ENCODE measurements around the gene CRISP2.
"Not testable (repeated sequence)": the region's sequence is repeated elsewhere in the genome, so short reads cannot be mapped to it uniquely, and the experiment has no call there.

CRISP2 gene, protein sequence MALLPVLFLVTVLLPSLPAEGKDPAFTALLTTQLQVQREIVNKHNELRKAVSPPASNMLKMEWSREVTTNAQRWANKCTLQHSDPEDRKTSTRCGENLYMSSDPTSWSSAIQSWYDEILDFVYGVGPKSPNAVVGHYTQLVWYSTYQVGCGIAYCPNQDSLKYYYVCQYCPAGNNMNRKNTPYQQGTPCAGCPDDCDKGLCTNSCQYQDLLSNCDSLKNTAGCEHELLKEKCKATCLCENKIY

DNA sequence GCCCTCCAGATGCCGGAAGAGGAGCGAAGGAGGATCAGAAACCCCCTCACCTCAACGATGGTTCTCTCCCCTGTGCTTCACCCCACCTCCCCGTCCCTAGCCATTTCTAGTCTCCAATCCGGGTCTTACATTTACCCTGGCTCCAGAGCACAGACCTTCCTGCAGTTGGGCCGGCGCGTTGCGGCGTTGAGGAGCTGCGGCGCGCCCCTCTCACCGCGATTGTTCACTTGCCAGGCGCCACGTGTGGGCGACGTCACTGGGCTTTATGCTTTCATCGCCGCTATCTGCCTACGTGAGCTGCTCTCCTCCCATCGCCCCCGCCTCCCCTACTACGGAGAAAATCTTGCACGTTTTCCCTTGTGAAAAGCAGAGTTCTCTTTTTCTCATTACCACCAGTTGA is at the start of gene CRISP2:
Gene CRISP2, minus strand, starts transcription at position 198 of the 400 bp plus-strand sequence. CDS start 4,347 bp downstream, outside the sequence.
- Mint-ChIP-seq H3K4me1 (ENCODE audit: low read depth) (no peaks in the 10 kb centered on the region), H3K36me3 (ENCODE audit: low read depth) (no peaks in the 10 kb centered on the region), H3K27me3 (no peaks in the 10 kb centered on the region), H3K27ac (no peak within 1 kb of the TSS), H3K4me3 (no peak within 1 kb of the TSS), H3K9me3 (peaks cover 40% of the 10 kb centered on the region)
- intact Hi-C loops (cut with micrococcal nuclease): no loop called here

DNA sequence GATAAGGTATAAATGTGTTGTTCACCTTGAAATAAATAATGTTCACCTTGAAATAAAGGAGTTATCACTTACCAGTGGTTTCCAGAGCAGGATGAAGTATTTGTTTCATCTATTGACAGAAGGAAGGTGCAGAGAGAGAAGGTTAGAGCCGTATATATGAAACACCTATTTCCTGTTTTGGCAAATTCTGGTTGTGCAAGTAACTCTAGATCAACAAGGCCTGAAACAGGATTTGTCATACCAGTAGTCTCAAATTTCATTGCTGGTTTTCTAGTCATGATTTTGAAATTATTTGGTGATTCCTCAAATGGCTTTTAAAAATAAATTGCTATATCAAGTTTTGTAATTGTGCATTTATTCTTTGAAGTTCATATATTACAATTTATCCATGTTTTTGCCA is 30.9 kb upstream of the CRISP2 start, which contains the start of gene CRISP3:
Gene CRISP3, minus strand, starts transcription at position 130 of the 400 bp plus-strand sequence. Its CDS starts 21 bp downstream, at position 109.
- Mint-ChIP-seq H3K27me3 (no peaks in the 10 kb centered on the region), H3K9me3 (no peaks in the 10 kb centered on the region), H3K36me3 (ENCODE audit: low read depth) (no peaks in the 10 kb centered on the region), H3K27ac (no peak within 1 kb of the TSS), H3K4me3 (no peak within 1 kb of the TSS), H3K4me1 (ENCODE audit: low read depth) (no peaks in the 10 kb centered on the region)
- intact Hi-C loops (cut with micrococcal nuclease): no loop called here

DNA sequence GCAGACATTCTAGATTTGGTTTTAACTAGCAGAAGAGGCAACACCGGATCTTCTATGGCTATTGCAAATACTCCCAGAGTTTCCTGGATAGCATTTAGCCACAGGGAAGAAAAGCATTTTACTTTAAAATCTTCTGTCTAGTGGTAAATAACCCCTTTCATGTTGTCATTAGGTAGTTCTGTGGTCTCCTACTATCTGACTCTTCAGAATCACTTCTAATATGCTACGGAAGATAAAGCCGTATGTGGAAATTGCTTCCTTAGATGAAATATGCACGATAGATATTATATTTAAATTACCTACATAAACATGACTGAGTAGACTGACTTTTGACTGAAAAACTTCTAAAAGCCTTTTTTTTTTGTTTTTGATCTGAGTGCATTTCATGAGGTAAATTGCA is 30.1 kb upstream of the CRISP2 start:
- Mint-ChIP-seq H3K36me3 (ENCODE audit: low read depth) (no peaks in the 10 kb centered on the region), H3K27me3 (no peaks in the 10 kb centered on the region), H3K9me3 (no peaks in the 10 kb centered on the region), H3K27ac (no peak overlapping the region), H3K4me1 (ENCODE audit: low read depth) (no peaks in the 10 kb centered on the region), H3K4me3 (no peak overlapping the region)
- intact Hi-C loops (cut with micrococcal nuclease): no loop called here

DNA sequence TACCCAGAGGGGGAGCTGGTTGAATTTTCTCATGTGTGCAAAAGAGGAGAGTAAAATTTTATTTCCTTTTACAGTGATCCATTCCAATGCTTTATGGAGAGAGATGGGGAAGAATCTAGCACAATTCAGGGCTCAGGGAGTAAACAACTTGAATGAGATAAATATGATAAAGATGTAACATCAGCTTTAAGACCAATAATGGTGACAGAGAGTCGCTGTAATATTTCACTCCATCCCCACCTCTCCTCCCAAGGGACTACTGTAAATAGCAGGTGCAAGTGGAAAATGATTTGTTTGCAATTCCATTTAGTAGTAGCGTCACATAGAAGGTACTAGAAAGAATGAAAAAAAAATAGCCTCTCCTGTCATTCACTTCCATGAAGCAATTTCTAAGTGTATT is 26.1 kb upstream of the CRISP2 start:
- intact Hi-C loops (cut with micrococcal nuclease): no loop called here
- Mint-ChIP-seq H3K36me3 (ENCODE audit: low read depth) (no peaks in the 10 kb centered on the region), H3K27me3 (no peaks in the 10 kb centered on the region)

DNA sequence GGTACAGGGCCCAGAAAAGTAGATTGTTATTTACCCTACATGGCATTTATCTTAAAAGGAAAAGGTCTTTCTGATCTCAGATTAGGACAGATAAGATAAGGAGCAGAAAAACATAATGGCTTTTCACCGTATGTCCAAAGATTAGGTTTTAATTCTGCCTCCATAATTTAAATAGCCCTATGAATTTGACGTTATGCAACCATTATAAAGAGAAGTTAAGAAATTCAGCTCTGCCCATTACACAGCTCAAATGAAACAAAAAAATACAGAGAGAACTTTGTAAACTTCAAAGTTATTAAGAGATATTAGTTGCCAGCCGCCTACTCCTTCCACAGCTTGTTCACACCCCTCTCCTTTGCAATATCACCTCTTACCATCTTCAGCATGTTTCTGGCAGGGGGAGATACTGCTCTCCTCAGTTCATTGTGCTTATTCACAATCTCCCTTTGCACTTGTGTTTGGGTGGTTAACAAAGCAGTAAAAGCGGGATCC is 22.7 kb upstream of the CRISP2 start:
- no peaks in the 10 kb centered on the region for H3K27me3 Mint-ChIP-seq
- no peak overlapping the region for H3K27ac Mint-ChIP-seq
- no peaks in the 10 kb centered on the region for H3K9me3 Mint-ChIP-seq
- no peaks in the 10 kb centered on the region for H3K4me1 Mint-ChIP-seq (ENCODE audit: low read depth)
- no peak overlapping the region for H3K4me3 Mint-ChIP-seq
- intact Hi-C loops (cut with micrococcal nuclease): no loop called here
- H3K36me3 Mint-ChIP-seq (ENCODE audit: low read depth): no peaks in the 10 kb centered on the region

More for the DNA sequence above, 26.1 kb upstream of the CRISP2 start:
- no peaks in the 10 kb centered on the region for H3K4me1 Mint-ChIP-seq (ENCODE audit: low read depth)
- no peak overlapping the region for H3K27ac Mint-ChIP-seq
- no peak overlapping the region for H3K4me3 Mint-ChIP-seq
- H3K9me3 Mint-ChIP-seq: no peaks in the 10 kb centered on the region

DNA sequence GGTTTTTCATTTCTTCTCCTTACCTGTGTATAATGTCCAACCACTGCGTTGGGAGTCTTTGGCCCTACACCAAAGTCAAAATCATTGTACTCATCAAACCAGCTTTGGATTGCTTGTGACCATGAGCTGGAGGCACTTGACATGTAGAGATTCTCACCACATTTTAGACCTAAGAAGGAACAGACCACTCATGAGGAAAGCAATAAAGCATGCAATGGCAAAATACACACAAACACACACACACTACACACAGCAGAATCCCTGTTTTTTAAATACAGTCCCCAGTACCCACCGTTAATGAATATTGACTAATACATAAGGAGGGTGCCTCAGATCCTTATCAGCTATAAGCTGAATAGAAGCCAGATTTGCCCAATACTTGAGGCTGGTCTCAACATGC is 20.3 kb upstream of the CRISP2 start:
- Mint-ChIP-seq H3K4me1 (ENCODE audit: low read depth) (no peaks in the 10 kb centered on the region), H3K4me3 (no peak overlapping the region), H3K9me3 (no peaks in the 10 kb centered on the region), H3K27me3 (no peaks in the 10 kb centered on the region), H3K36me3 (ENCODE audit: low read depth) (no peaks in the 10 kb centered on the region), H3K27ac (no peak overlapping the region)
- intact Hi-C loops (cut with micrococcal nuclease): no loop called here

DNA sequence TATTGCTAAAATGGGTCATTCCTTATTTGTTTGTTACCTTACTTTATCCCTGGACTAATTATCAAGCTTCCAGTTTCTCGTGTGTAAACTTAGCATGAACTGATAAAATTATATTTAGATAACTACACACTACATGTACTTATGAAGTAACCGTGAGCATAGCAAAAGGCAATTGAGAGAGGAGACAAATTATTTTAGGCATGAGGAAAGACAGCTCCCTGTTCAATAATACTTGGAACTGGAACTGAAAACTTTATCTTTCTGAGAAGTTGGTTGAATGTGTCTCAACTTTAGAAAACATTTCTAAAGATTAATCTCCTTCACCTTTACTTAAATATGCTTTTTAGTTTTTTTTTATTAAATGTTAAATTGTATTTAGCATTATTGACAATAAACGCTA is 19.4 kb upstream of the CRISP2 start:
- Mint-ChIP-seq H3K36me3 (ENCODE audit: low read depth) (no peaks in the 10 kb centered on the region), H3K27ac (no peak overlapping the region), H3K4me1 (ENCODE audit: low read depth) (no peaks in the 10 kb centered on the region), H3K4me3 (no peak overlapping the region), H3K9me3 (no peaks in the 10 kb centered on the region), H3K27me3 (no peaks in the 10 kb centered on the region)
- intact Hi-C loops (cut with micrococcal nuclease): no loop called here

DNA sequence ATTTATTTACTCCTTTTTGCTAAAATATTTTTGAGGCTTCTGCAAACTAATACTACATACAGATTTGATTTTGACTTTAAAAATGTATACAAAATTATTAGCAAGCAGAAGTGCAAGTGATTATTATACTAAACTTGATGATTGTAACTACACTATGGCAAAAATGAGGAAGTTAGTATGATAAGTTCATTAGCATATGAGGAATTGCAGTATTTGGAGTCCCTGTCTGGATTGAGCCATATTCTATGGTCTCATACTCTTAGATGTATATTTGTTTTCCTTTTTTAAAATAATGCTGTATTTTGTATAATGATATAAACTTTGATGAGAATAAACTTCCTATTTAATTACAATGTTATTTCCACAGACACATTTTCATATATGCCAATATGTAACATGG is 16.9 kb upstream of the CRISP2 start:
- intact Hi-C loops (cut with micrococcal nuclease): no loop called here
- Mint-ChIP-seq H3K27me3 (no peaks in the 10 kb centered on the region), H3K4me3 (no peak overlapping the region), H3K9me3 (no peaks in the 10 kb centered on the region), H3K4me1 (ENCODE audit: low read depth) (no peaks in the 10 kb centered on the region), H3K27ac (no peak overlapping the region), H3K36me3 (ENCODE audit: low read depth) (no peaks in the 10 kb centered on the region)

DNA sequence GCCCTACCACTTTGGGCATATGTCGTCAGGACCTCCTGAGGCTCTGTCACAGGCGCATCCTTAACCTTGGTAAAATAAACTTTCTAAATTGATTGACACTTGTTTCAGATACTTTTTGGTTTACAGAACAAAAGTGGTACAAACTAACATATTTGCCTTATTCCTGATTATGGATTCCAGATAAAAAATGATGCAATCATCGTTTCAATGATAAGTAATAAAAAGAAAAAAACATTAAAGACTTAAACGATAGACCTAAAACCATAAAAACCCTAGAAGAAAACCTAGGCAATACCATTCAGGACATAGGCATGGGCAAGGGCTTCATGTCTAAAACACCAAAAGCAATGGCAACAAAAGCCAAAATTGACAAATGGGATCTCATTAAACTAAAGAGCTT is 10.6 kb upstream of the CRISP2 start:
- H3K4me1 Mint-ChIP-seq (ENCODE audit: low read depth); intact Hi-C loops (cut with micrococcal nuclease); H3K27ac Mint-ChIP-seq; H3K36me3 Mint-ChIP-seq (ENCODE audit: low read depth); H3K27me3 Mint-ChIP-seq; H3K4me3 Mint-ChIP-seq: not testable (repeated sequence)
- peaks cover 28% of the 10 kb centered on the region for H3K9me3 Mint-ChIP-seq

DNA sequence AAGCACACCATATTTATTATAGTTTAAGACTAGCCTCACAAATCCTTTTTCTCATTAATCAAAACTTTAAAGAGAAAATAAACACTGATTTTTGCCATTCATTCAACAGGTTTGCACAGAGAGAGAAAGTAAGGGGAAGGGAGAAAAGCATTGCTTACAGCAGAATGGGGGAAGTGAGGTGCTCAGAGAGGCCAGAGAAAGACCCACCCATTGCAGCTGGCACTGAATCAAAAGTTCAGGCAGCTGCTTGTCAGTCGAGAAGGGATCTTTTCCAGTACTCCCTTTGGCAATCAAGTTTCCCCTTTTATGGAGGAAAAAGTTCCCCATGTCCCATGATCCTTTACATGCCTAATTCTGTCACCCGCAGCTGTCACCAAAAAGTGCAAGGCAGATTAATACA is 8.0 kb upstream of the CRISP2 start:
- Mint-ChIP-seq H3K27ac (no peak overlapping the region), H3K36me3 (ENCODE audit: low read depth) (no peaks in the 10 kb centered on the region), H3K27me3 (no peaks in the 10 kb centered on the region), H3K4me1 (ENCODE audit: low read depth) (no peaks in the 10 kb centered on the region), H3K9me3 (peaks cover 43% of the 10 kb centered on the region), H3K4me3 (no peak overlapping the region)
- intact Hi-C loops (cut with micrococcal nuclease): no loop called here

DNA sequence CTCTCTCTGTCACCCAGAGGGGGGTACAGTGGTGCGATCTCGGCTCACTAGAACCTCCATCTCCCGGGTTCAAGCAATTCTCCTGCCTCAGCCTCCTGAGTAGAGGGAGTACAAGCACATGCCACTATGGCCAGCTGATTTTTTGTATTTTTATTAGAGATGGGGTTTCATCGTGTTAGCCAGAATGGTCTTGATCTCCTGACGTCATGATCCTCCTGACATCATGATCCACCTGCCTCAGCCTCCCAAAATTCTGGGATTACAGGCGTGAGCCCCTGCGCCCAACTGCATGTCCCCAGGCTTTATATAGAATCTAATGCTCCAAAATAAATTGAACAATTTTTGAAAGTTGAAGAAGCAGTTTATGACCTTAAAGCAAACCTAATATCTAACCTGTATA is 7.0 kb upstream of the CRISP2 start:
- Mint-ChIP-seq H3K27ac (no peak overlapping the region), H3K4me3 (no peak overlapping the region), H3K27me3 (no peaks in the 10 kb centered on the region), H3K4me1 (ENCODE audit: low read depth) (no peaks in the 10 kb centered on the region), H3K9me3 (peaks cover 50% of the 10 kb centered on the region), H3K36me3 (ENCODE audit: low read depth) (no peaks in the 10 kb centered on the region)
- intact Hi-C loops (cut with micrococcal nuclease): no loop called here

DNA sequence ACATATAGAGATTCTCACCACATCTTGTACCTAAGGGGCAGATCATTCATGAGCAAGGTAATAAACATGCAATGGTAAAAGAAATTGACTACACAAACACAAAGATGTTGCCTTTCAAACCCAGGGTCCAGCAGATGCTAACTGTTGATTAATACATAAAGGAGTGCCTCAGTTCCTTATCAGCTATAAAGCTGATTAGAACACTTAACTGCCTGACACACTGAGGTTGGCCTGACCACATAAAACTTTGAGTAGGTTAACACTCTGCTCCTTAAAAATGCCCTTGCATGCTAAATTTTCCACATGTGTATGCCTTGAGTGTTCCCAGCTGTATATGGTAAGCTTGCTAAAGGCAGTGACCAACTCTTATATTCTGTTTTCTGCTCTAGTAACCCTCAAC is 14.9 kb downstream of the CRISP2 start:
- Mint-ChIP-seq H3K4me1 (ENCODE audit: low read depth) (no peaks in the 10 kb centered on the region), H3K27ac (no peak overlapping the region), H3K36me3 (ENCODE audit: low read depth) (no peaks in the 10 kb centered on the region), H3K4me3 (no peak overlapping the region), H3K27me3 (no peaks in the 10 kb centered on the region), H3K9me3 (peaks cover 11% of the 10 kb centered on the region)
- intact Hi-C loops (cut with micrococcal nuclease): no loop called here

DNA sequence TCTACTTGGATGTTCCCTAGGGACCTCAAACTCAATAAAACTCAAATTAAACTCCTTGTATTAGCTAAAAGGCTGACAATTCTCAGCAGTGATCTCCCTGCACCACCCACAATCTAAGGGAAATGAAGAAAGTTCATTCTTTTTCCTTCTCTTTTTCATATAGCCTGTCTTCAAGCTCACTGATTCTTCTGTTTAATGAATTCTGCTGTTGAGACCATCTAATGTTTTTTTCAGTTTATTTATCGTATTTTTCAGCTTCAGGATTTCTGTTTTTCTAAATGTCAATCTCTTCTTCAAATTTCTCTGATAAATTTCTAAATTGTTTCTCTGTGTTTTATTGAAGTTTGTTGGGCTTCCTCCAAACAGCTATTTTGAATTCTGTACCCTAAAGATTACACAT is 19.8 kb downstream of the CRISP2 start:
- Mint-ChIP-seq H3K27ac (no peak overlapping the region), H3K4me1 (ENCODE audit: low read depth) (no peaks in the 10 kb centered on the region), H3K9me3 (peaks cover 14% of the 10 kb centered on the region), H3K36me3 (ENCODE audit: low read depth) (no peaks in the 10 kb centered on the region), H3K27me3 (no peaks in the 10 kb centered on the region), H3K4me3 (no peak overlapping the region)
- intact Hi-C loops (cut with micrococcal nuclease): no loop called here

DNA sequence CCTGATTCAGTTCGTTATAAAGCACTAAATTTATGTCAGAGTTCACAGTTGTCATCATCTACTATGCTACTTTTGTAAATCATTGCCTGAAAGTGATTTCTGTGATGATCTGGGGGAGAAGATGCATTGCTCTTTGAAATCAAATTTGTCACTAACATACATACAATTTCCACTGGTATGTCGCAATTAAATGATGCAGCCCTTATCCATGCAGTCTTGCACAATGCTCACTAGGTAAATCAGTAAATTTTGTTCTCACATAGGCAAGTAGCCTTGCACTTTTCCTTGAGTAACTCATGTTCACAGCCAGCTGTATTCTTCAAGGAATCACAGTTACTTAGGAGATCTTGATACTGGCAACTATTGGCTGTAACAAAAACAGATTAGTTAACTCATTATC is 20.8 kb downstream of the CRISP2 start:
- Mint-ChIP-seq H3K9me3 (peaks cover 14% of the 10 kb centered on the region), H3K4me3 (no peak overlapping the region), H3K27me3 (no peaks in the 10 kb centered on the region), H3K36me3 (ENCODE audit: low read depth) (no peaks in the 10 kb centered on the region), H3K4me1 (ENCODE audit: low read depth) (no peaks in the 10 kb centered on the region), H3K27ac (no peak overlapping the region)
- intact Hi-C loops (cut with micrococcal nuclease): no loop called here

DNA sequence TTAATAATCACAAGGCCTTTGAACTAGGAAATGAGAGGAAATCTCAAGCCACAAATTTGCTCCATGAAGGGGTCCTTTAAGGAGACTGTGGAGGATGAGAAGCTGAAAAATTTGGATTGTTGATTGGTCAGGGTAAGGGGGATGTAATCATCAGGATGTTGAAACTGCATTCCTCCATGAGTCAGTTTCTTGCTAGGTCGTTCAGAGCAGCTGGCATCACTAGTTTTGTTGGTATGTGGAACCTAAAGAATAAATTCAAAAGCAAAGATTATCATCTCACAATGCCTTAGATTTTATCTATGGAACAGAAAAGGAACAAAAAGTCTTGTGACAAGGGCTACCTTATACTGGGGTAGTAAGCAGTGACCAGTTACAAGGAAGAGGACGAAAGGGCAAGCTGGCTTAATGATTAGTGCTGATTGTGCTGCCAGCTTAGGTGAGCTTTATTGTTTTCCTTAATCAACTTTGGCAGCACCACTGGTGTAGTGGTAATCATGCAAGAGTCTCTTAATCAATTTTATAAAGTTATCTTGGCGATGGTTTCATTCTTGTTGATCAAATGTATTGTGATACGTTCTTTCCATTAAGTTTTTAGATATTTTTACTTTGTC is 36.6 kb downstream of the CRISP2 start:
- no peak overlapping the region for H3K27ac Mint-ChIP-seq
- no peaks in the 10 kb centered on the region for H3K36me3 Mint-ChIP-seq (ENCODE audit: low read depth)
- intact Hi-C loops (cut with micrococcal nuclease): no loop called here
- H3K4me1 Mint-ChIP-seq (ENCODE audit: low read depth): no peaks in the 10 kb centered on the region
- no peaks in the 10 kb centered on the region for H3K27me3 Mint-ChIP-seq
- peaks cover 8% of the 10 kb centered on the region for H3K9me3 Mint-ChIP-seq
- no peak overlapping the region for H3K4me3 Mint-ChIP-seq

Measured in dendritic cell treated with granulocyte-macrophage colony-stimulating factor and Interleukin-4, amounts not matched to agents 40 ng/mL and 50 ng/mL, for 4 days (primary cell).